HCT116 (cell line): Measurements from ENCODE around the gene ABHD3. TPM values are rescaled to one million over a fixed set of nuclear protein-coding genes. Genes with fewer than 3 reads are reported as not detected.
"Not testable (repeated sequence)": the region's sequence is repeated elsewhere in the genome, so short reads cannot be mapped to it uniquely, and the experiment has no call there.

ENCODE experiments used
- ATAC-seq: fragments of 200-7000 bp; cut with Tn5 transposase; 2 replicates; pipeline ENCODE4 v1.9.1; 2020; ENCODE audit warnings: mild to moderate bottlenecking, moderate library complexity
- BruUV-seq: library from RNA; stranded (reverse); fragments of 400-500 nt; replicated peaks from 2 replicates; lab custom pipeline; 2021; lab: Mats Ljungman, UMichigan
- CTCF ChIA-PET: fragments of 300-600 bp; sonication (Branson Sonifier 250); formaldehyde crosslinking; loops from one replicate; lab custom pipeline; 2021; ENCODE audit warnings: antibody characterized with exemption; lab: Charles Lee
- POLR2A ChIA-PET: fragments of 300-600, 350-600 bp; sonication (Branson Sonifier 250); formaldehyde crosslinking; loops from one replicate; lab custom pipeline; 2021; ENCODE audit warnings: antibody characterized with exemption; lab: Charles Lee
- RAD21 ChIA-PET, 2 experiments: fragments of 300-600 bp; sonication (Branson Sonifier 250); formaldehyde crosslinking; loops; one replicate each; lab custom pipeline; 2023; ENCODE audit warnings: low total read pairs in 2 of 2; ENCODE audit not compliant: uncharacterized antibody in 2 of 2, unreplicated experiment in 2 of 2, low non-redundant PET in 1 of 2; lab: Charles Lee
- DNase-seq: peaks from one replicate; pipeline ENCODE4 v3.0.0-alpha.2; 2010; ENCODE audit warnings: low read depth, low spot score
- H2AFZ ChIP-seq: fragments of 200-600 bp; shearing (Covaris generic), sonication (generic); 2 replicates; pipeline ENCODE4 v1.6.1; 2017; ENCODE audit warnings: low read depth, mixed run types, mixed read lengths, antibody characterized with exemption, low read length; ENCODE audit not compliant: poor library complexity, severe bottlenecking
- H3K27ac ChIP-seq: 2 replicates; pipeline ENCODE4 v1.5.1; 2012; ENCODE audit warnings: low read depth, low read length
- H3K27me3 ChIP-seq: fragments of 200-600 bp; sonication (generic); 2 replicates; pipeline ENCODE4 v1.6.1; 2016; ENCODE audit warnings: mixed run types, low read length, mixed read lengths; ENCODE audit not compliant: insufficient read depth
- H3K36me3 ChIP-seq, 2 experiments: fragments of 200-500 bp in 1 of 2; fragments of 200-600 bp in 1 of 2; sonication (Bioruptor generic) in 1 of 2; sonication (generic) in 1 of 2; 2 replicates each; pipeline versions ENCODE4 v1.5.1 to v1.6.1; 2014 to 2016; ENCODE audit warnings: low read length in 2 of 2, inconsistent platforms in 1 of 2, mixed read lengths in 1 of 2, mixed run types in 1 of 2; ENCODE audit not compliant: insufficient read depth in 2 of 2, control insufficient read depth in 1 of 2
- H3K4me1 ChIP-seq, 2 experiments: fragments of 200-600 bp in 1 of 2; sonication (generic) in 1 of 2; 2 replicates each; pipeline versions ENCODE4 v1.5.1 to v1.6.1; 2012 to 2017; ENCODE audit warnings: low read length in 2 of 2, inconsistent platforms in 1 of 2, mild to moderate bottlenecking in 1 of 2, mixed read lengths in 1 of 2, mixed run types in 1 of 2, moderate library complexity in 1 of 2; ENCODE audit not compliant: insufficient read depth in 2 of 2, control insufficient read depth in 1 of 2
- H3K4me2 ChIP-seq: fragments of 200-600 bp; sonication (generic); 2 replicates; pipeline ENCODE4 v1.6.1; 2017; ENCODE audit warnings: mixed run types, low read length, mixed read lengths
- H3K4me3 ChIP-seq, 2 experiments: fragments of 200-600 bp in 1 of 2; sonication (generic) in 1 of 2; replicated peaks in 1 of 2; 2 replicates each; pipeline ENCODE4 v1.5.1; 2011 to 2016; ENCODE audit warnings: low read length in 2 of 2, control low read depth in 1 of 2, low read depth in 1 of 2, mild to moderate bottlenecking in 1 of 2, mixed read lengths in 1 of 2, mixed run types in 1 of 2
- H3K79me2 ChIP-seq: fragments of 200-600 bp; sonication (generic); 2 replicates; pipeline ENCODE4 v1.6.1; 2017; ENCODE audit warnings: mild to moderate bottlenecking, mixed run types, low read length, moderate library complexity, mixed read lengths; ENCODE audit not compliant: insufficient read depth
- H3K9ac ChIP-seq: fragments of 200-600 bp; sonication (generic); 2 replicates; pipeline ENCODE4 v1.6.1; 2016; ENCODE audit warnings: low read length, mixed read lengths
- H3K9me2 ChIP-seq: fragments of 200-600 bp; sonication (generic), shearing (Covaris generic); 2 replicates; pipeline ENCODE4 v1.6.1; 2017; ENCODE audit warnings: mixed run types, mild to moderate bottlenecking, moderate library complexity; ENCODE audit not compliant: insufficient read depth
- H3K9me3 ChIP-seq, 2 experiments: fragments of 200-500 bp in 1 of 2; fragments of 200-600 bp in 1 of 2; sonication (Bioruptor generic) in 1 of 2; sonication (generic) in 1 of 2; 2 replicates each; pipeline ENCODE4 v1.6.1; 2014 to 2017; ENCODE audit warnings: low read length in 2 of 2, mixed read lengths in 2 of 2, inconsistent platforms in 1 of 2, low read depth in 1 of 2, mild to moderate bottlenecking in 1 of 2, mixed run types in 1 of 2, moderate library complexity in 1 of 2; ENCODE audit not compliant: control insufficient read depth in 1 of 2, insufficient read depth in 1 of 2
- H4K20me1 ChIP-seq: fragments of 200-600 bp; sonication (generic), shearing (Covaris generic); 2 replicates; pipeline ENCODE4 v1.6.1; 2017; ENCODE audit warnings: mixed run types, mild to moderate bottlenecking, moderate library complexity; ENCODE audit not compliant: insufficient read depth
- CTCF ChIP-seq, 3 experiments: fragments of 200-600 bp in 1 of 3; sonication (generic) in 1 of 3; IDR thresholded peaks in 2 of 3; conservative IDR thresholded peaks in 1 of 3; 2 replicates each; pipeline ENCODE4 v1.5.1; 2012 to 2017; ENCODE audit warnings: low read depth in 2 of 3, low read length in 2 of 3, antibody characterized with exemption in 1 of 3, borderline replicate concordance in 1 of 3, control low read depth in 1 of 3, mild to moderate bottlenecking in 1 of 3, mixed read lengths in 1 of 3, mixed run types in 1 of 3, moderate library complexity in 1 of 3; ENCODE audit not compliant: insufficient read depth in 1 of 3
- EGR1 ChIP-seq: IDR thresholded peaks from 2 replicates; pipeline ENCODE4 v1.6.1; 2012; ENCODE audit warnings: low read depth
- intact Hi-C: fragments of 100-400 bp; cut with micrococcal nuclease; formaldehyde crosslinking; loops from 2 replicates; pipeline ENCODE4 v1.10.0; 2022
- total RNA-seq: library from RNA; stranded (reverse); gene quantifications from one replicate; pipeline ENCODE4 v1.2.1, GENCODE V29; 2021; ENCODE audit not compliant: unreplicated experiment

The ABHD3 gene
- total RNA-seq, 1 experiment from 2014 or later: 29.9 TPM

GRCh38 chr18:21612125-21613039, 92.2 kb downstream of the ABHD3 start, which contains the start of gene SNRPD1 (continued):
- TF ChIP-seq CTCF (IDR thresholded peaks at IDR 0.05 in 2 of 3, conservative IDR thresholded peaks at IDR 0.05 in 1 of 3; ENCODE audit: borderline replicate concordance in 1 of 3, insufficient read depth in 1 of 3, low read depth in 2 of 3, low read length in 2 of 3) (peak; percentile 64 to 97 (median 92)), EGR1 (peak; percentile 33; the same call in 1 of the 2 replicates)

GRCh38 chr18:21611401-21612124, 93.0 kb downstream of the ABHD3 start:
- BruUV-seq, DNase-seq, H3K9me2 ChIP-seq, H3K27me3 ChIP-seq, H2AFZ ChIP-seq, H3K9me3 ChIP-seq, RAD21 ChIA-PET: not testable (repeated sequence)
- Histone ChIP-seq H3K36me3 (peaks cover 4 to 21% of the 10 kb centered on the region in 2 experiments; a peak in 2 of 4 replicates), H3K4me1 (peaks cover 4 to 25% of the 10 kb centered on the region in 2 experiments; a peak in 2 of 4 replicates), H3K9ac (peak overlapping the region; percentile 100), H3K4me2 (peak overlapping the region; percentile 84), H3K27ac (peak overlapping the region; percentile 89; the same call in 1 of the 2 replicates), H3K4me3 (peak overlapping the region; percentile 1 to 100; a peak in 3 of 4 replicates), H3K79me2 (peaks cover 46% of the 10 kb centered on the region), H4K20me1 (peaks cover 19% of the 10 kb centered on the region; the same call in 1 of the 2 replicates)
- peak; percentile 42 for ATAC-seq
- ChIA-PET POLR2A (interaction anchor here (1.2 to 3.2 kb wide), 2 partner anchors 11 to 64 kb away, joined by 3 to 26 read pairs; partner anchors contain the start of gene ESCO1), CTCF (interaction anchor here (0.6 to 5.0 kb wide), 7 partner anchors 9 to 876 kb away, joined by 3 to 66 read pairs (median 5); partner anchors contain the start of gene ESCO1)
- intact Hi-C loops: loop anchor here (1.0 to 5.0 kb wide), 2 partner anchors 10 to 131 kb away; partner anchors contain the start of gene MIB1
